HTERT RPE-1 (cell line): ENCODE measurements around the gene CALR3.
"Not testable (repeated sequence)": the region's sequence is repeated elsewhere in the genome, so short reads cannot be mapped to it uniquely, and the experiment has no call there.

ENCODE experiments used
- in situ Hi-C: fragments of 300-500 bp; cut with MboI; formaldehyde crosslinking; loops from 4 replicates; pipeline ENCODE4 v1.14.3; 2020; ENCODE audit warnings: low sequenced_read_pairs

The CALR3 gene, protein sequence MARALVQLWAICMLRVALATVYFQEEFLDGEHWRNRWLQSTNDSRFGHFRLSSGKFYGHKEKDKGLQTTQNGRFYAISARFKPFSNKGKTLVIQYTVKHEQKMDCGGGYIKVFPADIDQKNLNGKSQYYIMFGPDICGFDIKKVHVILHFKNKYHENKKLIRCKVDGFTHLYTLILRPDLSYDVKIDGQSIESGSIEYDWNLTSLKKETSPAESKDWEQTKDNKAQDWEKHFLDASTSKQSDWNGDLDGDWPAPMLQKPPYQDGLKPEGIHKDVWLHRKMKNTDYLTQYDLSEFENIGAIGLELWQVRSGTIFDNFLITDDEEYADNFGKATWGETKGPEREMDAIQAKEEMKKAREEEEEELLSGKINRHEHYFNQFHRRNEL

DNA sequence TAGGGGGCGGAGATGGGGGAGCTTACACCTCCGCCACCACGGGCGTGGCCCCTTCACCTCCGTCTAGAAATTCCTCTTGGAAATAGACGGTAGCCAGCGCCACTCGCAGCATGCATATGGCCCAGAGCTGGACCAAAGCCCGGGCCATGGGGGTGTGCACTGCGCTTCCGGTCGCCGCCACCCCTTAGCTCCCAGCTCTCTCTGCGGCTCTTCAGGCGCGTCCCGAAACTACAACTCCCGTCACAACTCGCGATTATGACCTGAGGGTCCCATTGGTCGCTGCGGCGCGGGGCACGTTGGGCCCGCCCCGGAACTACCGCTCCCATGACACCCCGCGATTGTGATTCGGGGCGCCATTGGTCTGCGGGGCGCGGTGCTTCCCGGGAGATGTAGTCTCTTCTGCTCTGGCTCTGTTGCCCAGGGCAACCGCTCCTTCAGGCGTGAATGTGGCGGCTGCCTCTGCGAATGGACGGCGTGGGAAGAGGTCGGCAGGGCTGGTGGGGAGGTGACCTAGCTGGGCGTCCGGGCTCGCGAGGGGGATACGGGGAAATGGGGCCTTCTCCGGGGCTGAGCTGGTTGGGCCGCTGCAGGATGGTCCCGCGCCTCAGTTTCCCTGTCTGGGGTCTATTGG lies at the start of gene CALR3, which contains the start of gene C19orf44:
Gene CALR3 (minus strand): TSS at position 186 of the 631 bp plus-strand sequence. CDS start 38 bp downstream, at position 148.
Gene C19orf44 (plus strand): TSS at position 413 of the 631 bp plus-strand sequence. CDS start 4,399 bp downstream, outside the sequence.
- in situ Hi-C loops, result no loop called here

DNA sequence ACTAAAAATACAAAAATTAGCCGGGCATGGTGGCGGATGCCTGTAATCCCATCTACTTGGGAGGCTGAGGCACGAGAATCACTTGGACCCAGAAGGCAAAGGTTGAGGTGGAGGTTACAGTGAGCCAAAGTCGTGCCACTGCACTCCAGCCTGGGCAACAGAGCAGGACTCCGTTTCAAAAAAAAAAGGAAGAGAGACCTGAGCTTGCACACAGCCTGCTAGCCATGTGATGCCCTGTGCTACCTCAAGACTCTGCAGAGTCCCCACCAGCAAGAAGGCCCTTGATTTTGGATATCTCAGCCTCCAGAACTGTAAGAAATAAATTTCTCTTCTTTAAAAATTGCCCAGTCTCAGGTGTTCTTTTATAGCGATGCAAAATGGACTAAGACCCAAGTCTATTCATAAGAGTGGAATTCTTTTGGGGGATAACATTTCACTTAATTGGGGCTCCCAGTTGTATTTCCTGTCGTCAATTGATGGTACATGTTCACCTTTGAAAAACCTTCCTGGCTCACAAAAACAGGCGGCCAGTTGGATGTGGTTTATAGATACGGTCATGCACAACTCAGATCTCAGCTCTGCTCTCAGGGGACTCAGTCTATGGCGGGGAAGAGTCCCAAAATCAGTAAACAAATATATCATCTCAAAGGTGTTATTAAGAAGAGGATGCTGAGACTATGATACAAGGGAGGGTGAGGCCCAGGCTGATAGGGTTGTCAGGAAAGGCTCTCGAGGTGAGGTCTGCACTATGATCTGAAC lies 48.7 kb upstream of the CALR3 start:
- in situ Hi-C loops, result no loop called here

DNA sequence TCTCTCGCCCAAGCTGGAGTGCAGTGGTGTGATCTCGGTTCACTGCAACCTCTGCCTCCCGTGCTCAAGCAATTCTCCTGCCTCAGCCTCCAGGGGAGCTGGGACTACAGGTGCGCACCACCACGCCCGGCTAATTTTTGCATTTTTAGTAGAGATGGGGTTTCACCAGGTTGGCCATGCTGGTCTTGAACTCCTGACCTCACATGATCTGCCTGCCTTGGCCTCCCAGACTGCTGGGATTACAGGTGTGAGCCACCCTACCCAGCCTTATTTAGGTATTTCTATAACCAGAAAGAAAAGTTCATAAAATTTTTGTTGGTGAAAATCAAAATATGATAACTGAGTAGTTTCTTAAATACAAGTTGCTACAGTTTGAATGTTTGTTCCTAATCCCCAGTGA lies 47.8 kb upstream of the CALR3 start:
- in situ Hi-C loops, result not testable (repeated sequence)

DNA sequence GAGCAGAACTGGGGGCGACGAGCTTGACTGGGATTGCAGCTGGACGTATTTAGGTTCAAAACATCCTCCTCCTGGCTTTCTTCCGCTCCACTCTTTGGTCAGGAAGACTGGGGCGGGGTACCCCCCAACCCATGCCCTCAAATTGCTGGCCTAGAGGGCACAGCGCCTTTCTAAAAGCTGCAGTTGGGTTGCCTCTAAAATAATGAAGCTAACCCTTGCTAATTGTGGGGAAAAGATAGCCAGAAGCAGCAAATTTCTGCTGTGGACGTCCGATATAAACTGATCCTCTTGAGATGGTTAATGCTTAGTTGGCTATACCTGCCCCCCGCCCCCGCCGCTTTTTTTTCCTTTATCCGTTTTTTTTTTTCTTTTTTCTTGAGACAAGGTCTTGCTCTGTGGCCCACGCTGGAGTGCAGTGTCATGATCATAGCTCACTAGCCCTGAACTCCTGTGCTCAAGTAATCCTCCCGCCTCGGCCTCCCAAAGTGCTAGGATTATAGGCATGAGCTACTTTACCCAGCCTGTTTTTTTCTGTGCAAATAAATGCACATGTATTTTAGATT lies 47.0 kb upstream of the CALR3 start:
- in situ Hi-C loops, result no loop called here

DNA sequence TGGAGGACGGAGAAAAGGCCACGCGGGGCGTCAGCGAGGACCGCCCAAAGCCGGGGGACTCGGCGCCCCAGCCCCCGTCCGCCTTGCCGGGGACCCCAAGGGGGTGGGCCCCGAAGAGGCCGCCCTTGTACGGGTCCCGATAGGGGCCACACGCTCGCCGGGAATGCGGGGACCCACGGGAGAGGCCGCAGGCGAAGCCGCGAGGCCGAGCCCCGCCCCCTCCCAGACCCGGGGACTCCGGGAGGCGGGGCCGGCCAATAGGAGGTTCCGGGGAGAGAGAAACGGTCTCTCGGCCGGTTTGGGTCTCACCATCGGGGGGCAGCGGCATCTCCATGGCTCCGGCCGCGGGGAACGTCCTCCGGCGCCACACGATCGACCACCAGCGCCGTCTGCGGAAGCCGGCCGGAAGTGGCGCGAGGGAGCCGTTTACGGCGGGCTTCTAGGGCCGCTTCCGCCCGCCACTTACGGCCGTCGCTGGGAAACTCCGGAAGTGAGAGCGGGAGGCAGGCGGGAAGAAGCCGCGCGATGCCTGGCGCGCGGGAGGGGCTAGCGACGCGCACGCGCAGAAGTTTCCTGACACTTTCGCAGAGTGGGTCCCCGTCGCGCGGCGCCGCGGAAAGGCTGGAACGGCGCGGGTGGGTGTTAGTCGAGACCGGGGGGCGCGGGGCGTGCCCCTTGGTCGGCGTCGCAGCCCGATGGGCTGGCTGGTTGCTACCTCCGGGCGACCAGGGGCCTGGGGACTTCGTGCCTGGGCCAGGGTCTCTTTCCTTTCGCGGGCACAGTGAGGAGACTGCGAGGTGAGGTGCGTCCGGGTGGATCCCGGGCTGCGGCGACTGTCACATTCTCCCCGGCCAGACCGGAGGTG lies 46.3 kb upstream of the CALR3 start, which contains the start of gene CHERP:
Gene CHERP (minus strand): TSS at position 393 of the 865 bp plus-strand sequence. CDS start 59 bp downstream, at position 334.
- in situ Hi-C loops, result no loop called here

DNA sequence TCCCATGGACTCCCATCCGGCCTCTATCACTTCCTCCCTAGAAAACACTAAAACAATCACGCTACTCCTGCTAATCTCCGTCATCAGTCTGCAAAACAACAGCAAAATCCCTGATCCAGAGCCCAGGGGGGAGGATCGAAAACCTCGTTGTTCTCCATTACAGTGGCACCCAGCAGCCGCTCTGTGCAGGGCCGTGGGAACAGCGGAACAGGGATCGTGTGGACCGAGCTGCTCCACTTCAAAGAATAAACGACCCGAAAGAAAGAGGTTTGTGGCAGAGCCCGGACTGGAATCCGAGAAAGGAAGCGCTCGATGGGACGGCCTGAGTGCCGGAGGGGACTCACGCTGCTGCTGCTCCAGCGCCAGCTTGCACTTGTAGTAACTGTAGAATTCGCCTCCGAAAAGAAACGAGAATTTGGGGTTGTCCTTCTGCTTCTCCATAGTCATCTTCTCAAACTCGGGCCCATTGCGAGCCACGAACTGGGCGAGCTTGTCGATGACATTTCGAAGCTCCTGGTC lies 45.6 kb upstream of the CALR3 start:
- in situ Hi-C loops, result no loop called here

DNA sequence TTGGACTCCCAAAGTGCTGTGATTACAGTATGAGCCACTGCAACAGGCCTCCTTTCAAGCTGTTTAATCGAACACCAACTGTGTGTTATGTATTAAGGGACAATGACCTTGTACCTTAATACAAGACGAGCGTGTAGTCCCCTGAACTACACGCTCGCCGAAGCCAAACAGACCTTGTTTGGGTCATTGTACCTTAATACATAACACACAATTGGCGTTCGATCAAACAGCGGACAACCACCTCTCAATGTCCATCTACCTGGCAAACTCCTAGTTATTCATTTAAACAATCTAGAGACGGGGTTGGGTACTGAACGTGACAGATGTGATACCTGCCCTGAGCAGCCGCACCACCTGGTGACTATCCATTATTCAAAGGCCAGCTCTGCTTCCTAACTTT lies 45.0 kb upstream of the CALR3 start:
- in situ Hi-C loops, result no loop called here

DNA sequence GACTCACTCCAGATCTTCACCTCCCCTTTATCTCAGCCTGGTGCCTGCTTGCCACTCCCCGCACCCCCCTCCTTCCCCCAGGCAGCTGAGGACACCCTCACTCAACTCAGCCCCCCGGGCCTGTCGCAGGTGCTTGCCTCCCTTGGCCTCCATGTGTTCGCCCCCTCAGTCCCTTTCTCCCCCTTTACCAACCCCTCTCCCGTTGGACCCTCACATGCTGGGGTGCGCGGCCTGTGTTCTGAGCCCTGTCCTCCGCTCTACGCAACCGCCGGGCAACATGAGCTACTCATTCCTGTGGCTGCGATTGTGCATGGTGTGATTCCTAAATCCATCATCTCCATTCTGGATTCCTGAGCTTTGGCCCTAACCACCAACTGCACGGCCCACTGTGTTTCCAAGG lies 41.1 kb upstream of the CALR3 start:
- in situ Hi-C loops, result no loop called here

DNA sequence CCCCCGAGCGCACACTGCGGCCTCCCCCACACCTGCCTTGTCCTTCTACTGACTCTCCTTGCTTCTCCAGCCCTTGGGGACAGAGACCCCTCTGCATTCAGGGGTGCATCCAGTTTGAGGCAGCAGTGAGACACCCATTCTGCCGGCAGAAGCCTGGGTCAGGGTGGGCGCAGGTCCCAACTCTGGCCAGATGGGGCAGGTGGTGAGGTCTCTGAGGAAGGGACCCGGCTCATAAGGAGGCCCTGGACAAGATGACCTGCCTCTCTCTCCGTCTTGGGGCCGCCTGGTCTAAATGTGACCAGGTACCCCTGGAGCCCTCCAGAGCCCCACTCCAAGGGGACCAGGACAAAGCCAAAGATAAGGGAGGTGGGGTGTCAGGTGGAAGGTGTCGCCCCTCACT lies 40.2 kb upstream of the CALR3 start:
- in situ Hi-C loops, result no loop called here

DNA sequence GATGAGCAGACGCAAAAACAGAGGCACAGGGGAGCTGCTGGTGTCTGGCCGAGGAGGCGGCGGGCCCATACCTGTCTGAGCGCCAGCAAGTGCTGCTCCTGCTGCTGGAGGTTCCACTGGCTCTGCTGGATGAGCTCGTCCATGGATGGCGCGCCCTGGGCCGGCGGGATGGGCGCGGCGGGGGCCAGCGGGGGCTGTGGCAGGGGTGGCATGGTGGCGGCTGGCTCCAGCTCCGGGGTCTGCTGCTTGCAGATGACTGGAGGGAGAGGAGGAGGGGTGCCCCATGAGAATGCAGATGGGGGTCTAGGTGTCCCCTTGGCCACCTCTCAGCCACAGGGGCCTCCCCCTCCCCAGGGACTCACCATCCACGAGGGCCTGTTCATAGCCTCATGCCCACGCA lies 39.4 kb upstream of the CALR3 start:
- in situ Hi-C loops, result no loop called here

DNA sequence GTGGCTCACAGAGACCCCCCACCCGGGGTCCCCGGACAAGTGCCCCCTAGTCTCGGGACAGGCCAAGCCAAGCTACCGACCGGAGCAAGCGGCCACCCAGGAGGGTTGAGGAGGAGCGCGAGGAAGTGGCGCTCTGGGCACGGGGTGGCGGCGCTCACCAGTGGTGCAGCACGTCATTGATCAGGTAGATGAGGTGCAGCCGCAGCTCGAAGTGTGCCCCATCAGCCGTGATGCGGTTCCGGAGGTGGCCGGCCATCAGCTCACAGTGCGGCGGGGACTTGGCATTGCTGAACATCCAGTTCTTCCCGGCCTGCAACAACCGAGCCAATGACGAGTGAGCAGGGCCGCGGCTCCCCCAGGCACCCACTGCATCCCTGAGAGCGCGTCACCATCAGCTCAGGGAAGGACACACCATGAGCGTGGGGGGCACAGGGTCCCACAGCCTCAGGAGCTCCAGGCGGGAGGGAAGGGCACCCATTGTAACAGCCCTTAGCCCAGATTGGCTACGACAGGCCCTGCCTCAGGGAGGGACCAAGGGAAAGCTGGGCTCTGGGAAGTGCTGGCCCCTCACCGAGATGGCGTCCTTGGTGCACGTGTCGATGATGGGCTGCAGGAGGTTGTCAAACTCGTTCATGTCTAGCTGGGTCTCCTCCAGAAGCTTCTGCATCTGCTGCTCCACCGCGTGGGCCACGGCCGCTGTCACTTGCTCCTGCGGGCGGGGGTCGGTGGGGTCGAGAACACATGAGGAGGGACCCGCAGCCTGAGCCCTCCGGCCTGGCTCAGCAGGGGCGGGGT lies 36.7 kb upstream of the CALR3 start:
- in situ Hi-C loops, result no loop called here

DNA sequence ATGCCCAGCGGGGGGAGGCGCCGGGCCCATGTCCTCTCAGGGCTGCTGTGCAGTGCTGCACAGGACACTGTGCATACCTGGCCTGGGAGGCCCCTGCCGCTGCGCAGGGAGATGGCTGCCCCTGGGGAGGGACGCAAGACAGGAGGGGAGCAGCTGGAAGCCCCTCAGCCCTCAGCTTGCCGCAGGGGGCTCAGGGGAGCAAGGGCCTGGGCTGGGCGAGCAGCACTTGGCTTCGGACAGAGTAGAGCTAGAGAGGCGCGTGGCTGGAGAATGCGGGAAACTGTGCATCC lies 35.4 kb upstream of the CALR3 start:
- in situ Hi-C loops, result no loop called here

DNA sequence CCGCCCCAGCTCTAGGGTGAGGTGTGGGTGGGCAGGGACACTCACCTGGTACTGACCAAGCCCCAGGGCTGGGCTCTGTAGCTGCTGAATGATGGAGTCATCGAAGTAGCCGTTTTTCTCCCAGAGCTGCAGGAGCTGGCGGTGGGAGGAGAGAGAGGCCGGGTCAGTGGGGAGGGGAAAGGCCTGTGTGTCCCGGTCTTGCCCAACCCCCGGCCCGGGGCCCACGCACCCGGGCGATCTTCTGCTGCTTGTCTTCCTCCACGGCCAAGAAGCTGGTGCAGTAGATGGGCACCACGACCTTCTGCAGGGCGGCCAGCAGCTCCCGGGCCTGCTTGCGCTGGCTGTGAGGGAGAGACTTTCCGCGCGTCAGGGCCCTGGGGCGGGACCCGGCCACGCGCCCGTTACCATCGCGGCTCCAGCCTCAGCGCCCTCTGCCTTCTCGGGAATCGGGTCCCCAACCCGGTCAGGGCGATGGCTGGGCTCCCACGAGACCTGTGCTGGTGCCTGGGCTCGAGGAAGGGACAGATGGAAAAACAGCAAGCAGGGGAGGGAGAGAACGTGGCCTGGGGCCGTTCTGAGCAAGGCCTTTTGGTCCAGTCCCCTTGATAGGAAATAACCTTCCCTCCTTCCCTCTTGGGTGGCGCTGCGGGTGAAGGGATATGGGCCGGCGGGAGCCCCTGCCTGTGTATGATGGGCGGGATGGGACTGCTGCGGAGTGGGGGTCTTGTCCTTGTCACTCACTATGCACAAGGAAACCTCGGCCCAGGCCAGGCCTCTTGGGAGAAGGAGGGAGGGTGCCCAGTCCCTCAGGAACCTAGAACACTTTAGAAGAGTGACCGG lies 34.8 kb upstream of the CALR3 start:
- in situ Hi-C loops, result no loop called here

DNA sequence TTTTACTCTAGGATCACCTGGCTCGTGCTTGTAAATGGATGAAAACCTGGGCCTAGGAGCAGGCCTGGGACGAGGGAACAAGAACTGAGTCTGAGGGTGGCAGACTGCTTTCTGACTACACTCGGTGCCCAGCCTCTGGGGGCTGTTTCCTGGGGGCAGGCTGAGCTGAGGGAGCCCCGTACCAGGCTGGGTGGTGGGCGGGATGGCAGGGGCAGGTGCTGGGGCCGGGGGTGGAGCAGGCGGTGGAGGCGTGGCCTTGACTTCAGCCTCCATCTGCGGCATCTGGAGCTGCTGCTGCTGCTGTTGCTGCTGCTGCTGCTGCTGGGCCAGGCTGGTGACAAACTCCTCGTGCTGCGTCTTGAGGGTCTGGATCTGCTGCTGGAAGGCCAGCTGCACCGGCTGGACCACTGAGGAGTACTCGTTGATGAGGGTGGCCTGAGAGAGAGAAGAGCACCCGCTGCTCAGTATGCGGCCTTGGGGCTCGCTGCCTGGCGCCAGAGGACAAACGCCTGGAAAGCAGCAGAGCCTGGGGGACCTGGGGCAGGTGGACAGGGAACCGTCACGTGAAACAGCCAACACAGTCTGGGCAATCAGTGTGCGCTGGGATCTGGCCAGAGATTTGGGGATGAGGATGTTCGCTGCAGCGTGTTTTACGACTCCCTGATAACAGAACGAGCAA lies 33.6 kb upstream of the CALR3 start:
- in situ Hi-C loops, result no loop called here

DNA sequence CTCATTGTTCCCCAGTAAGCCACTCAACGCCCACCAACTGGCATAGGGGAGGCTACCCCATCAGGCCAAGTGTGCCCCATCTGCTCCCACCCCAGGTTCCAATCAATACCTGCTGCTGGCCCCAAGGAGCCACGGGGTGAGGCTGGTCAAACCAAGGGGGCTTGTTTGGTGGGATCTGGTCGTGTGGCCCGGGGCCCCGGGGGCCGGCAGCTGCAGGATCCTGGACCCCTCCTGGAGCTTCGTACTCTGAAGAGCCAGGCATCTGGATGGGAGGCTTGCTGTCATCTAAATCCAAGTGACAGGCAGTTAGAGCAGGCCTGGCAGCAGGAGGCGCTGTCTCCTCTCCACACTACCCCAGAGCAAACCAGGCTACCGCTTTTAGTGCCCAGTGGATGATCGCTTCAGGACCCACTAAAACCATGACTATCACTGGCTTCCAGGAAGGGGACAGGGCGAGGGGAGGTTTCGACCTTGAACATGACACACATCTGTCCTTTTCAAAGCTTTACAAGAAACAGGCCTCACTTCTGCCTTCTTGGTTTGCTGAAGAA lies 32.1 kb upstream of the CALR3 start:
- in situ Hi-C loops, result no loop called here

DNA sequence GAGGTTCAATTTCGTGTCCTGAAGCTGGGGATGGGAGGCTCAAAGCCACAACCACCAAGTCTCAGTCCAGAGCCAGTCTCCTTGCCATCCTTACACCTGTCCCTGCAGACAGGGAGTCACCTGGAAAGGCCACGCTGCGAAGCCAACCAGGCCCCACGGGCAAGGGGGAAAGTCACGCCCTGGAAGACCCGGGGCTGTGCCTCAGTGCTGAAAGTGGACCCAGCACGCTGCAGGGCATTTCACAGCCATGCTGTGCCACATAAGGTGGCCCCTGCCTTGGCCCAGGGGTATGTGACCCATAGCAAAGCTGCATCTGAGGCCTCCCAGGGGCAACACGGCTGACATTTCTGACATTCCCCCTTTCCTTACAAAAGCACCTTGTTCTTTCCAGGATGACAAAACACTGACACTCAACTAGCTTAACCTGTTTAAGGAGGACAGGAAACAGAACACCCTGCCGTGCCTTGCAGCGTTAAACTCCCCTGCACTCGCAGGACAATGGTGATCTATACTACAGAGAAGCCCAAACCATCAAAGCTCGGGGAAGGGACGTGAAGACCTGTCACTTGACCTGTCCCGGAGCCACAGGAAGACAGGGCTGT lies 31.5 kb upstream of the CALR3 start:
- in situ Hi-C loops, result no loop called here

DNA sequence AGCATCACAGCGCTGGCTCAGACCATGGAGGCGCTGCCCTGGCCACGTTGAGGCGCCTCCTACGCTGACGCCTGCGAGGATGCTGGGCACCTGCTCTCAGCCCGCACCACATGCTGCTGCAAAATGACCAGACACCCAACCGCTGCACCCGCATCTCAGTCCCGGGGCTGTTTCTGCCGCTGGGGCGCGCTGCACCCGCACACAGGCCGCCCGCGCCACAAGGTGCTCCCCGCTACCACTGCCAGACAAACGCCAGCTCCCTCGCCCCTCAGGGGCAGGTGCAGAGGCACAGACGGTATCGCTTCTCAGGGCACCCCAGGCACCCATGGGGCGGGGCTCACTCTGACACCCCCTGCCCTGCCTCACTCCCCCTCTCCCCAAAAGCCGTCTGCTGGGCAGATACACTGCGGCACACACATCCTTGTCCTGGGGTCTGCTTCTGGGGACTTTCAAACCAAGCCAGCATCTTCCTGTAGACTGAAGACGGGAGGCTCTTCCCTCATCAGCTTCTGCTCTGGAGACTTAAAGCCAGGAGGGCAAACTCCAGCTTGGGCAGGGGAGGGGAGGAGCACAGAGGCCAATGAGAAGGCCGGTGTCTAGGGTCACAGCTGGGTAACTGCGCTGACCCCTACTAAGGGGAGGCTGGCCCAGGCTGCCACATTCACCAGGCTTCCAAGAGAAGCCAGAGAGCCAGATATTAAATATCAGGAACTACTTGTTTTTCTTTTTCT lies 29.9 kb upstream of the CALR3 start:
- in situ Hi-C loops, result no loop called here
